NCI-H2227 treated with DMSO at 0.1 percent for 48 hours (cell line): ENCODE data around the gene DMRTB1.

ENCODE experiments used
- DNase-seq: peaks from one replicate; lab custom pipeline; 2025; lab: John Stamatoyannopoulos, UW

The DMRTB1 gene

GRCh38 chr1:53463961-53464899 lies 5.0 kb downstream of the DMRTB1 start:
- DNase-seq, result no peak

GRCh38 chr1:53465023-53465957 lies 6.1 kb downstream of the DMRTB1 start:
- no peak for DNase-seq

- no peak for DNase-seq
Observed at GRCh38 chr1:53467391-53467790, 8.2 kb downstream of the DMRTB1 start.

- DNase-seq, result no peak
Observed at GRCh38 chr1:53468374-53468773, 9.2 kb downstream of the DMRTB1 start.

- DNase-seq, result no peak
Observed at GRCh38 chr1:53469373-53469772, 10.2 kb downstream of the DMRTB1 start.

- no peak for DNase-seq
Observed at GRCh38 chr1:53470155-53470554, 11.0 kb downstream of the DMRTB1 start.

GRCh38 chr1:53470584-53470983 lies 11.4 kb downstream of the DMRTB1 start:
- no peak for DNase-seq

- no peak for DNase-seq
Observed at GRCh38 chr1:53471000-53471399, 11.8 kb downstream of the DMRTB1 start.

GRCh38 chr1:53473463-53473862 lies 14.3 kb downstream of the DMRTB1 start:
- no peak for DNase-seq

- no peak for DNase-seq
Observed at GRCh38 chr1:53475664-53476063, 16.5 kb downstream of the DMRTB1 start.

- DNase-seq, result no peak
Observed at GRCh38 chr1:53476579-53476978, 17.4 kb downstream of the DMRTB1 start.

GRCh38 chr1:53477651-53478501 lies 18.7 kb downstream of the DMRTB1 start:
- no peak for DNase-seq

GRCh38 chr1:53478502-53478818 lies 19.3 kb downstream of the DMRTB1 start:
- no peak for DNase-seq

GRCh38 chr1:53480678-53481077 lies 21.5 kb downstream of the DMRTB1 start:
- no peak for DNase-seq

GRCh38 chr1:53481456-53481855 lies 22.3 kb downstream of the DMRTB1 start:
- no peak for DNase-seq

GRCh38 chr1:53482441-53483153 lies 23.4 kb downstream of the DMRTB1 start:
- no peak for DNase-seq

GRCh38 chr1:53483170-53483569 lies 24.0 kb downstream of the DMRTB1 start:
- DNase-seq, result no peak

- DNase-seq, result no peak
Observed at GRCh38 chr1:53483656-53484055, 24.5 kb downstream of the DMRTB1 start.

- no peak for DNase-seq
Observed at GRCh38 chr1:53484705-53485477, 25.7 kb downstream of the DMRTB1 start.
